Peyer's patch (tissue), 4 donors: ENCODE measurements around the gene SRGAP2B.
"Not testable (repeated sequence)": the region's sequence is repeated elsewhere in the genome, so short reads cannot be mapped to it uniquely, and the experiment has no call there.

ENCODE experiments used
- CTCF ChIP-seq, 6 experiments: fragments of 450-650 bp in 4 of 6; fragments of 200-600 bp in 2 of 6; sonication (generic) in 1 of 6; IDR thresholded peaks; one replicate each; pipeline ENCODE4 v1.5.1; 2017 to 2019; ENCODE audit warnings: antibody characterized with exemption in 6 of 6, mild to moderate bottlenecking in 3 of 6, moderate library complexity in 1 of 6
- POLR2A ChIP-seq, 2 donors: fragments of 450-650 bp; IDR thresholded peaks; one replicate each; pipeline ENCODE4 v1.5.1; 2017; ENCODE audit warnings: antibody characterized with exemption in 2 of 2, mild to moderate bottlenecking in 2 of 2, moderate library complexity in 2 of 2

GRCh38 chr1:145080193-145080592, 14.9 kb downstream of the SRGAP2B start:
- not testable (repeated sequence) for TF ChIP-seq CTCF, POLR2A (IDR thresholded peaks at IDR 0.05)
